ENCODE results near the gene PIKFYVE. TPM values are rescaled to one million over a fixed set of nuclear protein-coding genes. Genes with fewer than 3 reads are reported as not detected.
A peak's percentile ranks its signal among the peaks of the same experiment; 100 is the strongest.
"Not testable (repeated sequence)": the region's sequence is repeated elsewhere in the genome, so short reads cannot be mapped to it uniquely, and the experiment has no call there.

Gene PIKFYVE
- 10 to 100 TPM; 19.1 to 29.8 (median 23.4) TPM for total RNA-seq
- 10 to 100 TPM in 1 of 2 donors, 1 to 10 TPM in 1; 6.9 to 11.5 TPM for polyA plus RNA-seq
- long read RNA-seq, donor 1, partial matches to known transcripts = 4 of 4 reads
- long read RNA-seq, donor 1, other reads (novel, unspliced or antisense) = 0 of 4 reads
- long read RNA-seq, donor 2 = 0 reads
- long read RNA-seq, donor 3, partial matches to known transcripts = 5 of 11 reads
- long read RNA-seq, donor 3, other reads (novel, unspliced or antisense) = 6 of 11 reads

- 1 to 2% (median 1%) methylated on average over 50 of the region's 50 CpGs for WGBS, 3 donors
- DNase-seq = peak; percentile 92 to 95 (median 94)
- TF ChIP-seq CTCF (IDR thresholded peaks at IDR 0.05) = peak in 1 of 3 donors; percentile 7
- TF ChIP-seq POLR2A (IDR thresholded peaks at IDR 0.05) = peak; percentile 68
- peak; percentile 84 for TF ChIP-seq EP300 (IDR thresholded peaks at IDR 0.05)
- Histone ChIP-seq H3K4me3 (peak within 1 kb of the TSS; percentile 93), H3K4me1 (ENCODE audit: insufficient read depth) (peaks cover 7% of the 10 kb centered on the region), H3K36me3 (no peaks in the 10 kb centered on the region), H3K27me3 (no peaks in the 10 kb centered on the region), H3K27ac (peak within 1 kb of the TSS; percentile 74 to 91), H3K9me3 (no peaks in the 10 kb centered on the region)
- intact Hi-C loops (cut with DNase I) = no loop called here
Measured at GRCh38 chr2:208265801-208266552, at the start of gene PIKFYVE. PIKFYVE (plus strand) TSS chr2:208266255; CDS start chr2:208271520, 5,265 bp downstream.

GRCh38 chr2:208221873-208222272 is 44.2 kb upstream of the PIKFYVE start:
- H3K27me3 ChIP-seq; H3K9me3 ChIP-seq; H3K4me1 ChIP-seq (ENCODE audit: insufficient read depth); DNase-seq; H3K4me3 ChIP-seq; H3K36me3 ChIP-seq; intact Hi-C loops (cut with DNase I); H3K27ac ChIP-seq: not testable (repeated sequence)
- WGBS, 3 donors = 81 to 90% (median 88%) methylated on average over 3 of the region's 3 CpGs

- DNase-seq = no peak
- no peak overlapping the region for H3K27ac ChIP-seq
- TF ChIP-seq EP300 (IDR thresholded peaks at IDR 0.05) (no peak), CTCF (IDR thresholded peaks at IDR 0.05) (no peak), POLR2A (IDR thresholded peaks at IDR 0.05) (no peak)
- no peaks in the 10 kb centered on the region for H3K36me3 ChIP-seq
- no peaks in the 10 kb centered on the region for H3K9me3 ChIP-seq
- WGBS, 3 donors = 88 to 95% (median 91%) methylated on average over 3 of the region's 3 CpGs
- intact Hi-C loops (cut with DNase I) = no loop called here
- H3K27me3 ChIP-seq = no peaks in the 10 kb centered on the region
- H3K4me1 ChIP-seq (ENCODE audit: insufficient read depth) = no peaks in the 10 kb centered on the region
- H3K4me3 ChIP-seq = no peak overlapping the region
Measured at GRCh38 chr2:208222351-208222750, 43.7 kb upstream of the PIKFYVE start.

- H3K36me3 ChIP-seq = no peaks in the 10 kb centered on the region
- intact Hi-C loops (cut with DNase I) = no loop called here
- no peaks in the 10 kb centered on the region for H3K9me3 ChIP-seq
- no peaks in the 10 kb centered on the region for H3K4me1 ChIP-seq (ENCODE audit: insufficient read depth)
- no peak overlapping the region for H3K4me3 ChIP-seq
- no peak for DNase-seq
- WGBS, 3 donors = 92 to 95% (median 93%) methylated on average over 2 of the region's 2 CpGs
- H3K27ac ChIP-seq = no peak overlapping the region
- H3K27me3 ChIP-seq = no peaks in the 10 kb centered on the region
- no peak for TF ChIP-seq POLR2A (IDR thresholded peaks at IDR 0.05)
- TF ChIP-seq CTCF (IDR thresholded peaks at IDR 0.05) = no peak
- TF ChIP-seq EP300 (IDR thresholded peaks at IDR 0.05) = no peak
Measured at GRCh38 chr2:208224802-208225201, 41.3 kb upstream of the PIKFYVE start.

Data from ovary (tissue), 10 donors.